ENCODE measurements around the gene PRPF19.

PRPF19 gene

DNA sequence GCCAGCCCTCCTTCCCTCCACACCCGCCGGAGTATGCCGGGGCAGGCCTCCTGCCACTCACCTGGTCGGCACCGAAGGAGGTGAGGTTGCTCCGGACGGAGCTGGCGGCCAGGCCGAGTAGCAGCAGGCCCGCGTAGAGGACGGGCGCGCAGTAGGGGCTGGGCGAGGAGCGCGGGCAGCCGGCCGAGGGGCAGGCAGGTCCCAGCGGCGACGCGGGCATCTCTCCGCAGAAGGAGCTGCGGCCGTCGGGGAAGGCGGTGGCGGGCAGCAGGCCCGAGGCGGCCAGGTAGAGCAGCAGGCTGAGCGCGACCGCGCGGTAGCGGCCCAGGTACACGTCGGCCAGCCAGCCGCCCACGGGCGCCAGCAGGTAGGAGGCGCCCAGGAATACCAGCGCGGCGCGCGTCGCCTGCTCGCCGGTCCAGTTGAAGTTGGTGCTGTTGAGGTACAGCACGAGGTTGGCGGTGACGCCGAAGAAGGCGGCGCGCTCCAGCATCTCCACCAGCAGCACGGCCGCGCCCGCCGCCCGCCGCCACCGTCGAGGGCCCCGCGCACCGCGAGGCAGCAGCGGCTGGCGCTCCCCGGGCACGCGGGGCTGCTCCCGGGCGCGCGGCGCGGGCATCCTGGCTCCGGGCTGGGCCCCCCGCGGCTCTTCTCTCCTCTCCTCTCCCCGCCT is 44.7 kb upstream of the PRPF19 start:
- TF ChIP-seq CTCF (conservative IDR thresholded peaks at IDR 0.05) = no peak
- H3K27ac ChIP-seq = no peak overlapping the region

GRCh38 chr11:60950024-60950423 is 43.6 kb upstream of the PRPF19 start:
- H3K27ac ChIP-seq = no peak overlapping the region
- TF ChIP-seq CTCF (conservative IDR thresholded peaks at IDR 0.05) = no peak

DNA sequence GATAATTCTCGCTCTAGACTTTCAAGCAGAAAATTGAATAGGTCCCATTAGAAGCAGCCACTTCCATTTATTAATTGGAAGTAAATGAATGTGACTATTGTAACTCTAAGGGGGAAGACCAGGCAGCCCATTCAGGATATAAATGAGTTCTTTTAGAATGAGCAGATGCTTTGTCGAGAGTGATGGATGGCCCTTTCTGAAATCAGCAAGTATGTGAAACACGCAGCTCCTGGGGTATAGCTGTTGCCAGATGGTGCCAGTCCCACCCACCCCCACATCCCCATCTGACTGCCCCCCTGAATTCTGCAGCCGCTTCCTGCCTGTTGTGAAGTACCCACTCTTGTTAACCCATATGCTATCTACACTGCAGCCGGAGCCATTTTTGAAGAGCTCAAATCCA is 41.9 kb upstream of the PRPF19 start:
- no peak for TF ChIP-seq CTCF (conservative IDR thresholded peaks at IDR 0.05)
- no peak overlapping the region for H3K27ac ChIP-seq

DNA sequence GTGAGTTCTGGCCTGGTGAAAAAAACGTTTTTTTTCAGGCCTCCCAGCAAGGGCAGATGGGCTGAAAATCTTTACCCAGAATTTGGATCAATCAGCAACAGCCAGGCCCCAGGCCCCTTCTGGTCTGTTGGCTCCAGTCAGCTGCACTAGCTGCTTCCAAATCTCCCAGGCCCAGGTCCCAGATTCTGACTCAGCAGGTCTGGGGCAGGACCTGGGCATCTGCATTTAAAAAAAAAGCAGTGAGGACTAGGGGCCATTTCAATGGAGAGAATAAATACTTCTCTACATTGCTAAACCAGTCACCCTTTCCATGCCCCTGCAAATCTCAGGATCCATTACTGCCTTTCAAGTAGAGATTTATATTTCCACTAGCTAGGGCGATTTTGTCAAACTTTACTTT is 41.3 kb upstream of the PRPF19 start:
- no peak for TF ChIP-seq CTCF (conservative IDR thresholded peaks at IDR 0.05)
- H3K27ac ChIP-seq = no peak overlapping the region

- no peak overlapping the region for H3K27ac ChIP-seq
- TF ChIP-seq CTCF (conservative IDR thresholded peaks at IDR 0.05) = no peak
Observed at GRCh38 chr11:60946601-60947264, 40.3 kb upstream of the PRPF19 start.

- H3K27ac ChIP-seq = no peak overlapping the region
- no peak for TF ChIP-seq CTCF (conservative IDR thresholded peaks at IDR 0.05)
Observed at GRCh38 chr11:60945295-60945667, 38.9 kb upstream of the PRPF19 start.

DNA sequence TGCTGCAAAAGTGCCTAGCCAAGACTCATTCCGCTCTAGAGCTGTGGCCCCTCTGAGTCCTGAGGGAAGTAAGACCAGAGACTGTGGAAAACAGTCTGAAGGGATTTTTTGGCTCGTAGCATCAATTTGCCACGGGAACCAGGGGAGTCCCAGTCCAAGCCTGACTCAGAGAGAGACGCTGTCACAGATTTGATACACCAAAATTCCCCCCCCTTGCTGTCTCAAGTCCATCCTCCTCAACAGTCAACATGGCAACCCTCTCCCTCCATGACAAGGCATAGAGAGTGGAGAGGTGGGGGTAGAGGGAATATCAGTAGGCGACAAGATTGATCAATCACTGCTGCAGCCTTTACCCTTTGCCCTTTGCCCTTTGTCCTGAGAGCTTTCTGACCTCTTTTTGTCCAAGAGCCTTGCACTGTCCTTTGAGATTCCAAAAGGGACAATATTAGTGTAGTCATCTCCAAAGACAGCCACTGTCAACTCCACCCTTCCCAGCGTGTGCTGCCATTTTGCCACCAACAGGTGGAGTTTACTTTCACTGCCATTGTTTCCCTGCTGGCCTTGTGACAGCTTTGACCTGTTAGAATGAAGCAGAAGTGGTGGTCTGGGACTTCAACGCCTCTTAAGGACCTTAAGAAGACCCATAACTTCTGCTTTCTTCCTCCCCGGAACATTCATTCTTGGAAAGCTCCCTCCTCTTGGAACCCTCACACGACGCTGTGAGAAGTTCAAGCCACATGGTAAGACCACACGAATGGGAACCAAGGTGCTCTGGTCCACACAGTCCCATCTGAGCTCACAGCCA is 38.3 kb upstream of the PRPF19 start:
- TF ChIP-seq CTCF (conservative IDR thresholded peaks at IDR 0.05) = no peak

More for the DNA sequence above, 38.3 kb upstream of the PRPF19 start:
- H3K27ac ChIP-seq = no peak overlapping the region

Measured in VCaP (cell line).